Progenitor cell of endocrine pancreas (in vitro differentiated cells): ENCODE data around the gene SH3PXD2A. TPM values are rescaled to one million over a fixed set of nuclear protein-coding genes. Genes with fewer than 3 reads are reported as not detected.
"Not testable (repeated sequence)": the region's sequence is repeated elsewhere in the genome, so short reads cannot be mapped to it uniquely, and the experiment has no call there.

Experiments
- DNase-seq: peaks from one replicate; pipeline ENCODE4 v3.0.0; 2021; ENCODE audit warnings: low spot score; ENCODE audit not compliant: unreplicated experiment
- H3K27ac Mint-ChIP-seq: 2 replicates; pipeline ENCODE4 v1.8.0; 2021; ENCODE audit warnings: mild to moderate bottlenecking, moderate library complexity, mixed read lengths
- H3K27me3 Mint-ChIP-seq: 2 replicates; pipeline ENCODE4 v1.8.0; 2021; ENCODE audit warnings: mixed read lengths
- H3K36me3 Mint-ChIP-seq: 2 replicates; pipeline ENCODE4 v1.8.0; 2022; ENCODE audit warnings: mixed read lengths; ENCODE audit not compliant: insufficient read depth
- H3K4me1 Mint-ChIP-seq: 2 replicates; pipeline ENCODE4 v1.8.0; 2021; ENCODE audit warnings: low read depth, mixed read lengths
- H3K4me3 Mint-ChIP-seq: 2 replicates; pipeline ENCODE4 v1.8.0; 2021; ENCODE audit warnings: low read depth, mild to moderate bottlenecking, moderate library complexity, mixed read lengths
- H3K9me3 Mint-ChIP-seq: 2 replicates; pipeline ENCODE4 v1.8.0; 2021; ENCODE audit warnings: low read depth, mixed read lengths
- total RNA-seq: library from RNA; stranded (reverse); gene quantifications from 2 replicates; pipeline ENCODE4 v1.2.1, GENCODE V29; 2021
- TF ChIP-seq, protein P1 (sequence below): fragments of 200-600 bp; sonication (generic); IDR thresholded peaks from one replicate; pipeline ENCODE4 v1.5.0; 2021; ENCODE audit warnings: antibody characterized with exemption, mild to moderate bottlenecking; ENCODE audit not compliant: unreplicated experiment

SH3PXD2A gene
- total RNA-seq, 1 donor from 2014 or later = 28.0 TPM

DNA sequence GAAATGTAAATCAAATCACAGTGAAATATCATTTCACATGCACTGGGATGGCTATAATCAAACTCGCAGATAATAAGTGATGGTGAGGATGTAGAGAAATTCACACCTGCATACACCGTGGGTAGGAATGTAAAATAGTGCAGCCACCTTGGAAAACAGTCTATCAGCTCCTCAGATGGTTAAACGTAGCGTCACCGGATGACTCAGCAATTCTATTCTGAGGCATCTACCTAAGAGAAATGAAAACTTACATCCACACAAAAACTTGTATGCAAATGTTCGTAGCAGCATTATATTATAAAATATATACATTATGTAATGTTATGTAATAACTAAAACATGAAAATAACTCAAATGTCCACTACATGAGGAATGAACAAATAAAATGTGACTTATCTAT is 38.9 kb downstream of the SH3PXD2A start:
- TF ChIP-seq, protein P1, sequence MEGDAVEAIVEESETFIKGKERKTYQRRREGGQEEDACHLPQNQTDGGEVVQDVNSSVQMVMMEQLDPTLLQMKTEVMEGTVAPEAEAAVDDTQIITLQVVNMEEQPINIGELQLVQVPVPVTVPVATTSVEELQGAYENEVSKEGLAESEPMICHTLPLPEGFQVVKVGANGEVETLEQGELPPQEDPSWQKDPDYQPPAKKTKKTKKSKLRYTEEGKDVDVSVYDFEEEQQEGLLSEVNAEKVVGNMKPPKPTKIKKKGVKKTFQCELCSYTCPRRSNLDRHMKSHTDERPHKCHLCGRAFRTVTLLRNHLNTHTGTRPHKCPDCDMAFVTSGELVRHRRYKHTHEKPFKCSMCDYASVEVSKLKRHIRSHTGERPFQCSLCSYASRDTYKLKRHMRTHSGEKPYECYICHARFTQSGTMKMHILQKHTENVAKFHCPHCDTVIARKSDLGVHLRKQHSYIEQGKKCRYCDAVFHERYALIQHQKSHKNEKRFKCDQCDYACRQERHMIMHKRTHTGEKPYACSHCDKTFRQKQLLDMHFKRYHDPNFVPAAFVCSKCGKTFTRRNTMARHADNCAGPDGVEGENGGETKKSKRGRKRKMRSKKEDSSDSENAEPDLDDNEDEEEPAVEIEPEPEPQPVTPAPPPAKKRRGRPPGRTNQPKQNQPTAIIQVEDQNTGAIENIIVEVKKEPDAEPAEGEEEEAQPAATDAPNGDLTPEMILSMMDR = no peak
- Mint-ChIP-seq H3K4me3 (no peak overlapping the region), H3K36me3 (no peaks in the 10 kb centered on the region), H3K27me3 (no peaks in the 10 kb centered on the region), H3K9me3 (no peaks in the 10 kb centered on the region), H3K27ac (no peak overlapping the region), H3K4me1 (peaks cover 53% of the 10 kb centered on the region)
- DNase-seq = no peak

GRCh38 chr10:103814626-103815370 is 40.6 kb downstream of the SH3PXD2A start:
- no peaks in the 10 kb centered on the region for H3K27me3 Mint-ChIP-seq
- H3K9me3 Mint-ChIP-seq = no peaks in the 10 kb centered on the region
- no peak for DNase-seq
- no peaks in the 10 kb centered on the region for H3K36me3 Mint-ChIP-seq
- H3K4me3 Mint-ChIP-seq = no peak overlapping the region
- TF ChIP-seq, protein P1 = no peak
- peak overlapping the region; percentile 92 for H3K27ac Mint-ChIP-seq
- peaks cover 62% of the 10 kb centered on the region for H3K4me1 Mint-ChIP-seq

GRCh38 chr10:103814105-103814504 is 41.3 kb downstream of the SH3PXD2A start:
- Mint-ChIP-seq H3K9me3 (no peaks in the 10 kb centered on the region), H3K36me3 (no peaks in the 10 kb centered on the region), H3K4me3 (no peak overlapping the region), H3K27ac (peak overlapping the region; percentile 92), H3K27me3 (no peaks in the 10 kb centered on the region), H3K4me1 (peaks cover 55% of the 10 kb centered on the region)
- TF ChIP-seq, protein P1 = no peak
- no peak for DNase-seq

DNA sequence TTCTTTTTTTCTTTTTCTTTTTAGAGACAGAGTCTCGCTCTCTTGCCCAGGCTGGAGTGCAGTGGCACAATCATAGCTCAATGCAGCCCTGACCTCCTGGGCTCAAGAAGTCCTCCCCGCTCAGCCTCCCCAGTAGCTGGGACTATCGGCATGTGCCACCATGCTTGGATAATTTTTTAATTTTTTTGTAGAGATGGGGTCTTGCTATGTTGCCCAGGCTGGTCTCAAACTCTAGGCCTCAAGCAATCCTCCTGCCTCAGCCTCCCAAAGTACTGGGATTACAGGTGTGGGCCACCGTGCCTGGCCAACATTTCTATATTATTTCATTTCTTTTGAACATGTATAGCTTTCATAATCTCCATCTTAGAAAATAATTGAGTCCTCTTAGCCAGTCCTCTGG is 42.1 kb downstream of the SH3PXD2A start:
- H3K27ac Mint-ChIP-seq, H3K36me3 Mint-ChIP-seq, H3K4me3 Mint-ChIP-seq, DNase-seq, H3K9me3 Mint-ChIP-seq, H3K27me3 Mint-ChIP-seq: not testable (repeated sequence)
- peaks cover 51% of the 10 kb centered on the region for H3K4me1 Mint-ChIP-seq

DNA sequence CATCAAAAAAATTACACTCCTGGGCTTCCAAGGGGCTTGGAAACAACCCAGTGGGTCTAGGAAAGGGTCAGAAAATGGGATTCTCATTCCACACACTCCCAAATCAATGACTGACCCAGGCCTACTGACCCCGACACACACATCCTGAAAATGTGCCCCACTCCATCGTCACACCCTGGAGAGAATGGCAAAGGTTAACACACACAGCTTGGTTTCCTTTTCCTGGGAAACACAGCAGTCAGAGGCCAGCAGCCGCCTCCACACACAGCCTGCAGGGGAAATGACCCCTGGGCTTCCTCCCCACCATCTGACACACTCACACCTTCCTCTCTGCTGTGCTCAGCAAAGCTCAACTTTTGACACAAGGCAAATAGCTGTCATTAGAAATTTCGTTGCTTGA is 42.9 kb downstream of the SH3PXD2A start:
- no peak for DNase-seq
- Mint-ChIP-seq H3K27me3 (no peaks in the 10 kb centered on the region), H3K4me3 (no peak overlapping the region), H3K36me3 (no peaks in the 10 kb centered on the region), H3K27ac (peak overlapping the region; percentile 25), H3K4me1 (peaks cover 46% of the 10 kb centered on the region), H3K9me3 (no peaks in the 10 kb centered on the region)
- TF ChIP-seq, protein P1 = no peak

- no peak for DNase-seq
- Mint-ChIP-seq H3K27ac (peak overlapping the region; percentile 50), H3K4me3 (no peak overlapping the region), H3K4me1 (peaks cover 47% of the 10 kb centered on the region), H3K9me3 (no peaks in the 10 kb centered on the region), H3K27me3 (no peaks in the 10 kb centered on the region), H3K36me3 (no peaks in the 10 kb centered on the region)
- TF ChIP-seq, protein P1 = no peak
Observed at GRCh38 chr10:103812004-103812403, 43.4 kb downstream of the SH3PXD2A start.
